Measurements from ENCODE around the gene PSEN1. TPM values are rescaled to one million over a fixed set of nuclear protein-coding genes. Genes with fewer than 3 reads are reported as not detected.
A peak's percentile ranks its signal among the peaks of the same experiment; 100 is the strongest.

PSEN1 gene
- polyA plus RNA-seq, 1 of the 3 experiments (the other 2 are of a cell fraction), result 9.0 TPM

DNA sequence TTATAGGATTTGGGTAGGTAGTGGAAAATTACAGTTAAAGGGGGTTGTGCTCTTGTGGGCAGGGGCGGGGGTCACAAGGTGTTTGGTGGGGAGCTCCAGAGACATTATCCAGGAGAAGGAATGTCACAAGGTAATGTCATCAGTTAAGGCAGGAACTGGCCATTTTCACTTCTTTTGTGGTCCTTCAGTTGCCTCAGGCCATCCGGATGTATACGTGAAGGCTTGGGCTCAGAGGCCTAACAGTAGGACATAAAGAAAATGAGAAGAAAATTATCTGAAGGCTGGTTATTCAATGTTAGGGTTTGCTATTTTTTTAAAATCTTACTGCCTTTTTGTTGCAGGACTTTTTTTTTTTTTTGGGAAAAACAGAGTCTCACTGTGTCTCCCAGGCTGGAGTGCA is 2.5 kb upstream of the PSEN1 start:
- H3K79me2 ChIP-seq (ENCODE audit: insufficient read depth), result peaks cover 23% of the 10 kb centered on the region
- no peaks in the 10 kb centered on the region for H3K27me3 ChIP-seq (ENCODE audit: insufficient read depth)
- WGBS (ENCODE audit: low lambda C conversion rate), result 95% methylated on average over 3 of the region's 3 CpGs
- H3K9ac ChIP-seq, result no peak overlapping the region
- no peaks in the 10 kb centered on the region for H3K9me3 ChIP-seq
- ChIA-PET CTCF (no interaction called here), POLR2A (no interaction called here)
- peaks cover 7% of the 10 kb centered on the region; the same call in 1 of the 2 replicates for H4K20me1 ChIP-seq (ENCODE audit: insufficient read depth)
- DNase-seq, result no peak
- H3K36me3 ChIP-seq (replicated peaks in 1 of 2; ENCODE audit: control insufficient read depth in 1 of 2, insufficient read depth in 2 of 2, low read length in 1 of 2), result no peaks in the 10 kb centered on the region
- TF ChIP-seq, protein P1, sequence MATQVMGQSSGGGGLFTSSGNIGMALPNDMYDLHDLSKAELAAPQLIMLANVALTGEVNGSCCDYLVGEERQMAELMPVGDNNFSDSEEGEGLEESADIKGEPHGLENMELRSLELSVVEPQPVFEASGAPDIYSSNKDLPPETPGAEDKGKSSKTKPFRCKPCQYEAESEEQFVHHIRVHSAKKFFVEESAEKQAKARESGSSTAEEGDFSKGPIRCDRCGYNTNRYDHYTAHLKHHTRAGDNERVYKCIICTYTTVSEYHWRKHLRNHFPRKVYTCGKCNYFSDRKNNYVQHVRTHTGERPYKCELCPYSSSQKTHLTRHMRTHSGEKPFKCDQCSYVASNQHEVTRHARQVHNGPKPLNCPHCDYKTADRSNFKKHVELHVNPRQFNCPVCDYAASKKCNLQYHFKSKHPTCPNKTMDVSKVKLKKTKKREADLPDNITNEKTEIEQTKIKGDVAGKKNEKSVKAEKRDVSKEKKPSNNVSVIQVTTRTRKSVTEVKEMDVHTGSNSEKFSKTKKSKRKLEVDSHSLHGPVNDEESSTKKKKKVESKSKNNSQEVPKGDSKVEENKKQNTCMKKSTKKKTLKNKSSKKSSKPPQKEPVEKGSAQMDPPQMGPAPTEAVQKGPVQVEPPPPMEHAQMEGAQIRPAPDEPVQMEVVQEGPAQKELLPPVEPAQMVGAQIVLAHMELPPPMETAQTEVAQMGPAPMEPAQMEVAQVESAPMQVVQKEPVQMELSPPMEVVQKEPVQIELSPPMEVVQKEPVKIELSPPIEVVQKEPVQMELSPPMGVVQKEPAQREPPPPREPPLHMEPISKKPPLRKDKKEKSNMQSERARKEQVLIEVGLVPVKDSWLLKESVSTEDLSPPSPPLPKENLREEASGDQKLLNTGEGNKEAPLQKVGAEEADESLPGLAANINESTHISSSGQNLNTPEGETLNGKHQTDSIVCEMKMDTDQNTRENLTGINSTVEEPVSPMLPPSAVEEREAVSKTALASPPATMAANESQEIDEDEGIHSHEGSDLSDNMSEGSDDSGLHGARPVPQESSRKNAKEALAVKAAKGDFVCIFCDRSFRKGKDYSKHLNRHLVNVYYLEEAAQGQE (IDR thresholded peaks at IDR 0.05; ENCODE audit: low read depth, low read length), result no peak
- TF ChIP-seq FOXJ3 (CRISPR knock-in tag; IDR thresholded peaks at IDR 0.05) (no peak), RAD21 (IDR thresholded peaks at IDR 0.05; ENCODE audit: low read length) (no peak), TEAD4 (IDR thresholded peaks at IDR 0.05; ENCODE audit: borderline replicate concordance, insufficient read depth) (no peak), GABPA (IDR thresholded peaks at IDR 0.05; ENCODE audit: low read depth) (no peak)
- H3K27ac ChIP-seq (ENCODE audit: low read depth in 2 of 2, low read length in 1 of 2), result no peak overlapping the region
- no peak overlapping the region for H3K4me3 ChIP-seq (ENCODE audit: low read depth in 2 of 2, low read length in 1 of 2)
- no peak overlapping the region for H2AFZ ChIP-seq (ENCODE audit: low read depth)
- H3K4me1 ChIP-seq (ENCODE audit: control insufficient read depth in 1 of 2, insufficient read depth in 2 of 2, low read depth in 1 of 2, low read length in 1 of 2), result peaks cover 4 to 5% of the 10 kb centered on the region in 2 experiments; a peak in 1 of 4 replicates
- no peak overlapping the region for H3K4me2 ChIP-seq
- H3F3A ChIP-seq (replicated peaks; ENCODE audit: insufficient read depth), result peaks cover 6% of the 10 kb centered on the region
- no peaks in the 10 kb centered on the region for H3K9me2 ChIP-seq

DNA sequence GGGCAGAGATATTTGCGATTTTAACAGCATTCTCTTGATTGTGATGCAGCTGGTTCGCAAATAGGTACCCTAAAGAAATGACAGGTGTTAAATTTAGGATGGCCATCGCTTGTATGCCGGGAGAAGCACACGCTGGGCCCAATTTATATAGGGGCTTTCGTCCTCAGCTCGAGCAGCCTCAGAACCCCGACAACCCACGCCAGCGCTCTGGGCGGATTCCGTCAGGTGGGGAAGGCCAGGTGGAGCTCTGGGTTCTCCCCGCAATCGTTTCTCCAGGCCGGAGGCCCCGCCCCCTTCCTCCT is 271 bp upstream of the PSEN1 start:
- ChIA-PET POLR2A (interaction anchor here (0.6 to 1.6 kb wide), 3 partner anchors 8 to 77 kb away, joined by 3 to 6 read pairs (median 4); partner anchors contain the start of gene RBM25), CTCF (no interaction called here)
- no peaks in the 10 kb centered on the region for H3K9me2 ChIP-seq
- peaks cover 46% of the 10 kb centered on the region for H3K79me2 ChIP-seq (ENCODE audit: insufficient read depth)
- peak overlapping the region; percentile 78 to 97 for H3K4me3 ChIP-seq (ENCODE audit: low read depth in 2 of 2, low read length in 1 of 2)
- H3K36me3 ChIP-seq (replicated peaks in 1 of 2; ENCODE audit: control insufficient read depth in 1 of 2, insufficient read depth in 2 of 2, low read length in 1 of 2), result peaks cover 0 to 4% of the 10 kb centered on the region in 2 experiments
- H3K9ac ChIP-seq, result peak overlapping the region; percentile 95; the same call in 1 of the 2 replicates
- H2AFZ ChIP-seq (ENCODE audit: low read depth), result peak overlapping the region; percentile 88
- peak overlapping the region in 1 of 2 experiments; percentile 93; a peak in 1 of 4 replicates for H3K27ac ChIP-seq (ENCODE audit: low read depth in 2 of 2, low read length in 1 of 2)
- H3K4me2 ChIP-seq, result peak overlapping the region; percentile 72
- WGBS (ENCODE audit: low lambda C conversion rate), result 4% methylated on average over 15 of the region's 16 CpGs
- no peaks in the 10 kb centered on the region for H3K27me3 ChIP-seq (ENCODE audit: insufficient read depth)
- no peaks in the 10 kb centered on the region for H3K9me3 ChIP-seq
- H4K20me1 ChIP-seq (ENCODE audit: insufficient read depth), result peaks cover 13% of the 10 kb centered on the region
- DNase-seq, result no peak
- H3K4me1 ChIP-seq (ENCODE audit: control insufficient read depth in 1 of 2, insufficient read depth in 2 of 2, low read depth in 1 of 2, low read length in 1 of 2), result peaks cover 4 to 5% of the 10 kb centered on the region in 2 experiments; a peak in 1 of 4 replicates
- H3F3A ChIP-seq (replicated peaks; ENCODE audit: insufficient read depth), result peaks cover 6% of the 10 kb centered on the region
- no peak for TF ChIP-seq SIN3A (IDR thresholded peaks at IDR 0.05; ENCODE audit: borderline replicate concordance, low read depth, low read length)
- TF ChIP-seq, protein P2, sequence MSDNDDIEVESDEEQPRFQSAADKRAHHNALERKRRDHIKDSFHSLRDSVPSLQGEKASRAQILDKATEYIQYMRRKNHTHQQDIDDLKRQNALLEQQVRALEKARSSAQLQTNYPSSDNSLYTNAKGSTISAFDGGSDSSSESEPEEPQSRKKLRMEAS (IDR thresholded peaks at IDR 0.05; ENCODE audit: low read depth), result no peak
- TF ChIP-seq RFX5 (IDR thresholded peaks at IDR 0.05; ENCODE audit: low read length), result no peak
- no peak for TF ChIP-seq TAF1 (IDR thresholded peaks at IDR 0.05; ENCODE audit: borderline replicate concordance, low read depth, low read length)
- no peak for TF ChIP-seq MEF2A (IDR thresholded peaks at IDR 0.05; ENCODE audit: borderline replicate concordance, low read depth)
- TF ChIP-seq, protein P3, sequence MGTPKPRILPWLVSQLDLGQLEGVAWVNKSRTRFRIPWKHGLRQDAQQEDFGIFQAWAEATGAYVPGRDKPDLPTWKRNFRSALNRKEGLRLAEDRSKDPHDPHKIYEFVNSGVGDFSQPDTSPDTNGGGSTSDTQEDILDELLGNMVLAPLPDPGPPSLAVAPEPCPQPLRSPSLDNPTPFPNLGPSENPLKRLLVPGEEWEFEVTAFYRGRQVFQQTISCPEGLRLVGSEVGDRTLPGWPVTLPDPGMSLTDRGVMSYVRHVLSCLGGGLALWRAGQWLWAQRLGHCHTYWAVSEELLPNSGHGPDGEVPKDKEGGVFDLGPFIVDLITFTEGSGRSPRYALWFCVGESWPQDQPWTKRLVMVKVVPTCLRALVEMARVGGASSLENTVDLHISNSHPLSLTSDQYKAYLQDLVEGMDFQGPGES (IDR thresholded peaks at IDR 0.05; ENCODE audit: low read depth, low read length), result no peak
- TF ChIP-seq, protein P4, sequence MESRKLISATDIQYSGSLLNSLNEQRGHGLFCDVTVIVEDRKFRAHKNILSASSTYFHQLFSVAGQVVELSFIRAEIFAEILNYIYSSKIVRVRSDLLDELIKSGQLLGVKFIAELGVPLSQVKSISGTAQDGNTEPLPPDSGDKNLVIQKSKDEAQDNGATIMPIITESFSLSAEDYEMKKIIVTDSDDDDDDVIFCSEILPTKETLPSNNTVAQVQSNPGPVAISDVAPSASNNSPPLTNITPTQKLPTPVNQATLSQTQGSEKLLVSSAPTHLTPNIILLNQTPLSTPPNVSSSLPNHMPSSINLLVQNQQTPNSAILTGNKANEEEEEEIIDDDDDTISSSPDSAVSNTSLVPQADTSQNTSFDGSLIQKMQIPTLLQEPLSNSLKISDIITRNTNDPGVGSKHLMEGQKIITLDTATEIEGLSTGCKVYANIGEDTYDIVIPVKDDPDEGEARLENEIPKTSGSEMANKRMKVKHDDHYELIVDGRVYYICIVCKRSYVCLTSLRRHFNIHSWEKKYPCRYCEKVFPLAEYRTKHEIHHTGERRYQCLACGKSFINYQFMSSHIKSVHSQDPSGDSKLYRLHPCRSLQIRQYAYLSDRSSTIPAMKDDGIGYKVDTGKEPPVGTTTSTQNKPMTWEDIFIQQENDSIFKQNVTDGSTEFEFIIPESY (IDR thresholded peaks at IDR 0.05; ENCODE audit: borderline replicate concordance, low read depth), result no peak
- TF ChIP-seq FOXJ3 (CRISPR knock-in tag; IDR thresholded peaks at IDR 0.05), result no peak
- TF ChIP-seq GATA2 (CRISPR knock-in tag; IDR thresholded peaks at IDR 0.05), result no peak
- TF ChIP-seq RXRA (IDR thresholded peaks at IDR 0.05; ENCODE audit: borderline replicate concordance, low read depth), result no peak
- no peak for TF ChIP-seq NFIC (IDR thresholded peaks at IDR 0.05; ENCODE audit: borderline replicate concordance)
- no peak for TF ChIP-seq RCOR1 (IDR thresholded peaks at IDR 0.05; ENCODE audit: low read length)
- TF ChIP-seq FOSL2 (IDR thresholded peaks at IDR 0.05; ENCODE audit: borderline replicate concordance, low read depth), result no peak
- TF ChIP-seq MXI1 (IDR thresholded peaks at IDR 0.05; ENCODE audit: low read depth, low read length), result no peak
- TF ChIP-seq, protein P5, sequence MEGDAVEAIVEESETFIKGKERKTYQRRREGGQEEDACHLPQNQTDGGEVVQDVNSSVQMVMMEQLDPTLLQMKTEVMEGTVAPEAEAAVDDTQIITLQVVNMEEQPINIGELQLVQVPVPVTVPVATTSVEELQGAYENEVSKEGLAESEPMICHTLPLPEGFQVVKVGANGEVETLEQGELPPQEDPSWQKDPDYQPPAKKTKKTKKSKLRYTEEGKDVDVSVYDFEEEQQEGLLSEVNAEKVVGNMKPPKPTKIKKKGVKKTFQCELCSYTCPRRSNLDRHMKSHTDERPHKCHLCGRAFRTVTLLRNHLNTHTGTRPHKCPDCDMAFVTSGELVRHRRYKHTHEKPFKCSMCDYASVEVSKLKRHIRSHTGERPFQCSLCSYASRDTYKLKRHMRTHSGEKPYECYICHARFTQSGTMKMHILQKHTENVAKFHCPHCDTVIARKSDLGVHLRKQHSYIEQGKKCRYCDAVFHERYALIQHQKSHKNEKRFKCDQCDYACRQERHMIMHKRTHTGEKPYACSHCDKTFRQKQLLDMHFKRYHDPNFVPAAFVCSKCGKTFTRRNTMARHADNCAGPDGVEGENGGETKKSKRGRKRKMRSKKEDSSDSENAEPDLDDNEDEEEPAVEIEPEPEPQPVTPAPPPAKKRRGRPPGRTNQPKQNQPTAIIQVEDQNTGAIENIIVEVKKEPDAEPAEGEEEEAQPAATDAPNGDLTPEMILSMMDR (IDR thresholded peaks at IDR 0.05), result no peak
- TF ChIP-seq SMC3 (IDR thresholded peaks at IDR 0.05; ENCODE audit: low read depth, low read length), result no peak
